T-helper 1 cell treated with Interleukin-12 subunit alpha and Interleukin-12 subunit beta and Interleukin-4 antibody, amounts not matched to agents 30 μg/mL and 1 μg/mL, for 36 hours (primary cell): ENCODE data around the gene DCAF8.

Experiments used
- H3K27ac Mint-ChIP-seq: one replicate; pipeline ENCODE4 v1.8.0; 2021; ENCODE audit warnings: mild to moderate bottlenecking, mixed read lengths
- H3K27me3 Mint-ChIP-seq: one replicate; pipeline ENCODE4 v1.8.0; 2021; ENCODE audit warnings: low read depth, mixed read lengths
- H3K36me3 Mint-ChIP-seq: one replicate; pipeline ENCODE4 v1.8.0; 2021; ENCODE audit warnings: low read depth, mixed read lengths
- H3K4me1 Mint-ChIP-seq: one replicate; pipeline ENCODE4 v1.8.0; 2021; ENCODE audit warnings: low read depth, mixed read lengths
- H3K4me3 Mint-ChIP-seq: one replicate; pipeline ENCODE4 v1.8.0; 2021; ENCODE audit warnings: mild to moderate bottlenecking, moderate library complexity, mixed read lengths
- H3K9me3 Mint-ChIP-seq: one replicate; pipeline ENCODE4 v1.8.0; 2021; ENCODE audit warnings: mixed read lengths

DCAF8 gene

DNA sequence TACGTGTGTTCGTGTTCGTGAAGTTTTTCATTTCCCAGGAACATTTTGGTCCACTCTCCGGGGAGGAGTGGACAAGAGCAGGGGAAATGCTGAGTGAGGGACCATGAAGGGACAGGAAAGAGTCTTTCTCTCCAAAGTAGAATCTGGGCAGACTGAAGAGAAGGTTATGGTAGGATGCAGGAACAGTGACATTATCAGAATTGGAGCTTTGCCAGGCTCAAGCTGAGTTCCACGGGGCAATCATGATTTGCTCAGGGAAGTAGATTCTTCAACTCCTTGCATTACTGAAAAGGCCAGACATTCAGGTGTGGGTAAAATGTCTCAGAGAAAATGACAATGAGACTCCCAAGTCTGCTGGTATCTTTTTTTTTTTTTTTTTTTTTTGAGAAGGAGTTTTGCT, 94.3 kb downstream of the DCAF8 start:
- H3K4me3 Mint-ChIP-seq, result no peak overlapping the region
- no peaks in the 10 kb centered on the region for H3K9me3 Mint-ChIP-seq
- peaks cover 7% of the 10 kb centered on the region for H3K4me1 Mint-ChIP-seq
- no peak overlapping the region for H3K27ac Mint-ChIP-seq
- H3K27me3 Mint-ChIP-seq, result peaks cover 51% of the 10 kb centered on the region
- H3K36me3 Mint-ChIP-seq, result no peaks in the 10 kb centered on the region

DNA sequence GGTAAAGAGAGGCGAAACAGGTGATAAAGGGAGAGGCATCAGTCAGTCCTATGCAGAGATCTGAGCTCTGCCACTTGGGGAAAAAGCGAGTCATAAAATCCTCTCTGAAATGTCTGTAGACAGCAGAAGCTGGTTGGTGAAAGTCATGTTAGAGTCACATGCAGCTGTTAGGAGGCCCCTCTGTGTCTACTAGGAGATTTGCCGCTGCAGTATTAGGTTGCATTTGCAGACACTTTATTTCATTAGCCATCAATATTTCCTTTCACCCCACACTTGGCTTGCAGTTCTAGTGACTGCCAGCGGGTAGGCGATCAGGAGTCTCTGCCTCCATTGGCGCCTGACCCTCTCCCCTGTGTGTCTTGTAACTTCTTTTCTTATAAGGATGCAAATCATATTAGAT, 94.8 kb downstream of the DCAF8 start:
- Mint-ChIP-seq H3K9me3 (no peaks in the 10 kb centered on the region), H3K4me3 (no peak overlapping the region), H3K27me3 (peaks cover 47% of the 10 kb centered on the region), H3K27ac (no peak overlapping the region), H3K36me3 (no peaks in the 10 kb centered on the region), H3K4me1 (peaks cover 7% of the 10 kb centered on the region)

DNA sequence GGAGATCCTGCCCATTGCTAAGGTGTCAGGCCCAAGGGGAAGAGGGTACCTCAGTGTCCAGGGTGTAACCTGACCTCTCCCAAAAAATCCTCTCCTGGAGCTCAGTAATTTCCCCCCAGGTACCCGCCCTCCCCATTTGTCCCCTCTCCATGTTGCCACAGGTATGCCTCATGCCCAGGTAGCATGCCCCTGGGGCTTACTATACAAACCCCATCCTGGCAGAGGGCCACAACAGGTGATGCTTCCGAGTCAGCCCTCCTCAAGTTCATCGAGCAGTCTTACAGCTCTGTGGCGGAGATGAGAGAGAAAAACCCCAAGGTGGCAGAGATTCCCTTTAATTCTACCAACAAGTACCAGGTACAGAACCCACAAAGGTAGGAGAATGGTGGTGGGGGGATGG, 95.3 kb downstream of the DCAF8 start:
- Mint-ChIP-seq H3K27me3 (peaks cover 43% of the 10 kb centered on the region), H3K9me3 (no peaks in the 10 kb centered on the region), H3K27ac (no peak overlapping the region), H3K36me3 (no peaks in the 10 kb centered on the region), H3K4me1 (peaks cover 7% of the 10 kb centered on the region), H3K4me3 (no peak overlapping the region)

DNA sequence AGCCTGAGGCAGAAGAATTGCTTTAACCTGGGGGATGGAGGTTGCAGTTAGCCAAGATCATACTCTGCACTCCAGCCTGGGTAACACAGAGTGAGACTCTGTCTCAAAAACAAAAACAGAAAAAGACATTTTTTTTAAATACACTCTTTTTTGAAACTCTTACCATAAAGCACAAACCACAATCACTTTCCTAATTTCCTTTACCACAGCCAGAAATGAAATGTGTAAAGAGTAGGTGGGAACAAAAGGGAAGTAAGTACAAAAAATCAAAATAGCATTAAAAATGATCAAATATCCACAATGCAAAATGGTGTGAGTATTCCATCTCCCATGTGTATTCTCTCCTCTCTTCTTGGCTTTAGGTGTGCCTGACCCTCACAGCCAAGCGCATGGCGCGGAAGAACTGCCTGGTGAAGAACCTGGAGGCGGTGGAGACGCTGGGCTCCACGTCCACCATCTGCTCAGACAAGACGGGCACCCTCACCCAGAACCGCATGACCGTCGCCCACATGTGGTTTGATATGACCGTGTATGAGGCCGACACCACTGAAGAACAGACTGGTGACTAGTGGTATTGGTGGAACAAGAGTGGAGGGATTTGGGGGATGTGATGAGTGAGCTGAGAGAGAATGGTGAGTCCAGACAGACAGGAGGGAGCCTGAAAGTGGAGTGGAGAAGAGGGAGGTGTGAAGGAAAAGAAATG, 96.0 kb downstream of the DCAF8 start:
- H3K36me3 Mint-ChIP-seq, result no peaks in the 10 kb centered on the region
- H3K27me3 Mint-ChIP-seq, result peaks cover 47% of the 10 kb centered on the region
- peaks cover 7% of the 10 kb centered on the region for H3K4me1 Mint-ChIP-seq
- H3K4me3 Mint-ChIP-seq, result no peak overlapping the region
- no peak overlapping the region for H3K27ac Mint-ChIP-seq
- H3K9me3 Mint-ChIP-seq, result no peaks in the 10 kb centered on the region
